K562 (cell line): Measurements from ENCODE around the gene PGD.

Experiments
- ARID1B ChIP-seq: fragments of 450-650 bp; IDR thresholded peaks from 2 replicates; pipeline ENCODE4 v1.6.1; 2016; ENCODE audit warnings: antibody characterized with exemption, mild to moderate bottlenecking, inconsistent platforms
- JUNB ChIP-seq: fragments of 450-650 bp; formaldehyde crosslinking; conservative IDR thresholded peaks from 2 replicates; pipeline ENCODE4 v1.4.0; 2020; ENCODE audit warnings: mild to moderate bottlenecking
- NR2C2 ChIP-seq, 2 experiments: fragments of 200-800 bp in 1 of 2; sonication (Bioruptor generic) in 1 of 2; sonication (generic) in 1 of 2; formaldehyde crosslinking in 1 of 2; IDR thresholded peaks; 2 replicates each; pipeline versions ENCODE4 v1.6.1 to v1.8.0; 2016 to 2022; ENCODE audit warnings: mild to moderate bottlenecking in 1 of 2, missing compliant biosample characterization in 1 of 2, missing genetic modification characterization in 1 of 2, missing genetic modification reagents in 1 of 2

- TF ChIP-seq ARID1B, result no peak
- no peak for TF ChIP-seq NR2C2 (CRISPR knock-in tag; IDR thresholded peaks at IDR 0.05)
- no peak for TF ChIP-seq NR2C2 (tag; IDR thresholded peaks at IDR 0.05)
- TF ChIP-seq JUNB (CRISPR knock-in tag), result no peak
Measured at GRCh38 chr1:10428984-10429383, 30.1 kb downstream of the PGD start.
